Measurements from ENCODE around the gene BMP10.
A peak's percentile ranks its signal among the peaks of the same experiment; 100 is the strongest.

Gene BMP10, protein sequence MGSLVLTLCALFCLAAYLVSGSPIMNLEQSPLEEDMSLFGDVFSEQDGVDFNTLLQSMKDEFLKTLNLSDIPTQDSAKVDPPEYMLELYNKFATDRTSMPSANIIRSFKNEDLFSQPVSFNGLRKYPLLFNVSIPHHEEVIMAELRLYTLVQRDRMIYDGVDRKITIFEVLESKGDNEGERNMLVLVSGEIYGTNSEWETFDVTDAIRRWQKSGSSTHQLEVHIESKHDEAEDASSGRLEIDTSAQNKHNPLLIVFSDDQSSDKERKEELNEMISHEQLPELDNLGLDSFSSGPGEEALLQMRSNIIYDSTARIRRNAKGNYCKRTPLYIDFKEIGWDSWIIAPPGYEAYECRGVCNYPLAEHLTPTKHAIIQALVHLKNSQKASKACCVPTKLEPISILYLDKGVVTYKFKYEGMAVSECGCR

DNA sequence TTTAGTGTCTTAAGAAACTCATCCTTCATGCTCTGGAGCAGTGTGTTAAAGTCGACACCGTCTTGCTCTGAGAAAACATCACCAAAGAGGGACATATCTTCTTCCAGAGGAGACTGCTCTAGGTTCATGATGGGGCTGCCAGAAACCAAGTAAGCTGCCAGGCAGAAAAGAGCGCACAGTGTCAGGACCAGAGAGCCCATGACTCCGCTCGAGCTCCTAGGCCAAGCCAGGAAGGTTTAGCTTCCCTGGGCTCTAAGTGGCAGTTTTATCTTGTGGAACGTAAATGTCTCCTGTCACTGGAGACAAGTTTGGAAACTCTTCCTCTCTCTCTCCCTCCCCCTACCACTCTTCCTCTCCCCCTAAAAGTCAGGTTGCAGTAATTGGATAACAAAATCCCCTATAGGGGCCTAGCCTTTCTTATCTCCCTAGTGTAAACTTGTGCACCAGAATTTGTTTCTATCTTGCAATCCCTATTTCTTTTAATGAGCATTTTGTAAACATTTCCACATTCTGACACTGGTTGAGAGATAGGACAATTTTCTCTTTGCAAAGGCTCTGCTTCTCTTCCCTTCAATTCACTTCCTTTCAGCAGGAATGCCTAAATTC is at the start of gene BMP10:
Gene BMP10 (minus strand): TSS at position 239 of the 606 bp plus-strand sequence. CDS start 39 bp downstream, at position 200.
- DNase-seq (ENCODE audit: low read depth, low spot score), result no peak

DNA sequence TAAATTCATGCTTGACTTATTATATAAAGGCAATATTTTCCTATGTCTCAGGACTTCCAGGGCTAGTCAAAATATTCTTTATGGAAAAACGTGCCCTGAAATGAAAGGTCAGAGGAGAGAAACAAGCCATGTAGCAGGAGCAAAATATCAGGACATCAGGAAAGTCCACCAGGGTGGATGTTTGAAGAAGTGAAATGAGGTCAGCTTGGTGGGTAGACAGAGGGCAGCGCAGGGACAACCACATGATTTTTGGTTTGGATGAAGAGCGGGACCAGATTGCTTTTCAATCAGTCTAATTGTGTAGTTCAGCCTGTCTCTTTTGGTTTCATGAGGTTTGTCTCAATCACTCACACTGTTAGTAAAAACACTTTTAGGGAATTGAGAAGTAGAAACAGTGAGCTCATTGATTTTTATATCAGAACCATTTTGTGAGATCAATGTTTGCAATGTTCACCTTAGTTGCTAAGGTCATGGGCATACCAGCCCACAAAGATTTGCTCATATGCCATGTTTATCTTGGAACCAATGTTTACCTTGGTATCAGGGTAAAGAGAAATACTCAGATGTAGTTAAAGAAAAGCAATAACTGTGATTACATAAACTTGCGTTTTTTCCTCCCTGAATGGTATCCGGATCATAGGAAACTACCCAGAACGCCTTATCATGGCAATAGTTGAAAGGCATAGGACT is 49.4 kb upstream of the BMP10 start:
- no peak for DNase-seq (ENCODE audit: low read depth, low spot score)

DNA sequence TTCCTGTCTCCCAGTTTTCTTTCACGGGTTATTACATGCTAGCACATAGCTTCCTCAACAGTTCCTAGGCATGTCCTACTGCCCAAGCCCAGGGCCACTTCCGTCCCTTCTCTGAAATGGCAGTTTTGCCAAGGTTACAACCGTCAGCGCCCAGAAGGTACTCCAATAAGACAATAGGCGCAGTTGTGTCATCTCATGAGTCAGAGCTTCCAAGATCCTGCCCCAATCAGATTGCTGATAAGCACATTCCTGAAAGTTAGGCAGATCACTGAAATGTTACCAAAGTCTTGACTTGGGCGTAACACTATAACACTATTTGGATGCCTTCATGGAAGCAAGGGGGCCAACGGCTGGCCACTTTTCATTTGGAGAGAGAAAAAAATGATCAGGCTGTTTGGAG is 47.3 kb upstream of the BMP10 start:
- no peak for DNase-seq (ENCODE audit: low read depth, low spot score)

DNA sequence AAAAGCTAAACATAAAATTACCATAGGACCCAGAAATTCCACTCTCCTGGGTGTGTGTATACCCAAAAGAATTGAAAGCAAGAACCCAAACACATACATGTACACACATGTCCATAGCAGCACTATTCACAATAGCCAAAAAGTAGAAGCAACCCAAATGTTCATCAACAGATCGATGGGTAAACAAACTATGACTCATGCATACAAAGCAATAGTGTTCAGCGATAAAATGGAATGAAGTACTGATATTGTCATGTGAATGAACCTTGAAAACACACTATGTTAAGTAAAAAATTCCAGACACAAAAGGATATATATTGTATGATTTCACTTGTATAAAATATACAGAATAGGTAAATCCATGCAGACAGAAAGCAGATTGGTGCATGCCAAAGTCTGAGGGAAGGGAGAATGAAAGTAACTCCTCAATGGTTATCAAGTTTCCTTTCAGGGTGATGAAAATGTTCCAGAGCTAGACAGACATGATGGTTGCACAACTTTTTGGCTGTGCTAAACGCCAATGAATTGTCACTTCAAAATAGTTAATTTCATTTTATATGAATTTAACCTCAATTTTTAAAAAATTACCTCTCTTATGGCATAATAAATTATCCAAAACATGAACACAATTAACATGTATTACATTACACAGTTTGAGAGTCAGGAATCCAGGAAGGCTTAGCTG is 46.0 kb upstream of the BMP10 start:
- DNase-seq (ENCODE audit: low read depth, low spot score), result no peak

DNA sequence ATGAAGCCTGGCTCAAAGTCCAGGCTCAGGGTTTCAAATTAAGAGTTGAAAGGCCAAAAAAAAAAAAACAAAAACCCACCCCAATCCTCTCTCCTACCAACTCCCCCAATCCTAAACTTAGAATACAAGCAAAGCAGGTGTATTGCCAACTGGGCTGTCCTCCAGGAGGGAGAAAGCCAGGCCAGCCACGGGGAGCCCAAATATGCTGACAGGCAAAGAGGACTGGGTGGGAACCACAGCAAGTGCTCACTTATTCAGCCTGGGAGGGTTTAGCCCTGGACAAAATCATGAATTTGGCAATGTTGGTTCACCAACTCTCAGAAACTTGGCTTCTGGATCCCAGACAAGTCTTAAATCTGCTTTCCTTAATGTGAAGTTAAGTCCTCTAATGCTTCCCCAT is 45.0 kb upstream of the BMP10 start:
- DNase-seq (ENCODE audit: low read depth, low spot score), result no peak

DNA sequence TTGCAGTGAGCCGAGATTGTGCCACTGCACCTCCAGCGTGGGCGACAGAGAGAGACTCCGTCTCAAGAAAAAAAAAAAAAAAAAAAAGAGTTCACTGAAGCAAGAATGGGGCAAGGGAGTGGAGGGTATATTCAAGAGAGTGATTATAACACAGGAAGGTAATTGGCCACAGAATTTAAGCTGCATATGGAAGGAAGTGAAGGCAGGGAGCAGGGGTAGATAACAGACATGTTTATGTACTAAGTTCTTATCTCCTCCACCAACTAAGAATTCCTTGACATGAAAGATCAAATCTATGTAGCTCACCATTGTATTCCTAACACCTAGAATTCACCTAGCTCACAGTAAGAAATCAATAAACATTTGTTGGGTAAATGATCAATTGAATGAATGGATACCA is 44.2 kb upstream of the BMP10 start:
- no peak for DNase-seq (ENCODE audit: low read depth, low spot score)

DNA sequence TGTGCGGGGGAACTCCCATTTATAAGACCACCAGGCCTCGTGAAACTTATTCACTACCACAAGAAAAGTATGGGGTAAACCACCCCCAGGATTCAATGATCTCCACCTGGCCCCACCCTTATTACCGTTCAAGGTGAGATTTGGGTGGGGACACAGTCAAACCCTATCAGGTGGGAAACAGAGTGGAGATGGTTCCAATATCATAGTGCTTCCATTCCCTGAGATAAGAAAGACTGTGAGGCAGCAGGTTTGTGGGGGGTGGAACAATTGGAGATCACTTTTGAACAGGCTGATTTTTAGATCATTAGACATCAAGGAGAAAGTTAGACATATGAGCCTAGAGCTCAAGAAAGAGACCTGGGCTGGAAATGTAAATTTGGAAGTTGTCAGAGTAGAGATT is 42.2 kb upstream of the BMP10 start:
- DNase-seq (ENCODE audit: low read depth, low spot score), result no peak

DNA sequence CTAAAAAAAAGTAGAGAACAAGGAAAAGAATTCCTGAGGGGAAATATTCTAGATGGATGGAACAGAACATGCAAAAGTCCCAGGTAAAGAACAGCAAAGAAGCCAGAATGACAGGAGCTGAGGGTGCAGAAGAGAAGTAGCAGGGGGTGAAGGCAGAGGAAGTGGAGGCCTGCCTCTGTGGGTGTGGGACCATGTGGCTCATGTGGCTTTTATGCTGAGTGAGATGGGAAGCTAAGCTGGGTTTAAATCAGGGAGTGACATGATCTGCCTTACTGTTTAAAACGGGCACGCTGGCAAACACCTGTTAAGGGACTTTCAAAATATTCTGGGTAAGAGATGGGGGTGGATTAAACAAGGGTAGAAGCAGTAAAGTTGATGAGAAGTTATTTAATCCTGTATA is 41.5 kb upstream of the BMP10 start:
- DNase-seq (ENCODE audit: low read depth, low spot score), result no peak

DNA sequence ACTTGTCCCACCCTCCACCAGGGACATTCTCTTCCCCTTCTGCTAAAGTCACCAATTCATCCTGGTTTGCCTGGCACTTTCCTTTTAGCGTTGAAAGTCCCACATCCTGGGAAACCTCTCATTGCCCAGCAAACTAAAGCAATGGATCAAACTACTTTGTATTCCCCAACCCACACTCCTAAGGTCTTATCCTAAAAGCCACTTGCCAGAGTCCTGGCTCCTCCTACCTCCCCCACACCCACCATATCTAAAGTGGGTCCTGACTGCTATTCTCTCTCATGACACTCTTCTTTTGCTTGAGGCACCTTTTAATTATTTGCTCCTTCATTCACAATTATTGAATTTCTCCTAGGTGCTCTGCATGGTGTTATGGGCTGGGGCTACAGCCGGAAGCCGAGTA is 40.9 kb upstream of the BMP10 start:
- no peak for DNase-seq (ENCODE audit: low read depth, low spot score)

DNA sequence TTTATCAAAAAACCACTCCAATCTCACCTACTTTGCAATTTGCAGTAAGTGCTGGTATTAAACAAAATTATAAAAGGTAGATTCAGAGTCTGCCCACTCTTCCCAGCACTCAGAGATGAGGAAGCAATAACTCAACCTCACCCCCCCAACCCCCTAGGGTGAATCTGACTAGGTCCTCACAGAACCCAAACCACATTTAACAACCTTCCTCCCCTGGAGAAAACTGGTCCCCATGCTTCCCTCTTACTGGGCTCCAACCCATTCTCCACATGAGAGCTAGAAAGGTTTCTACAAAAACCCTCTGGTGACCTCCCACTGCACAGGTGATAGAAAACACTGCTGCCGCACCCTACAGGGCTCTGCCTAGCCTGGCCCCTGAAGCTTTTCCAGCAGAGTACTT is 40.5 kb upstream of the BMP10 start:
- DNase-seq (ENCODE audit: low read depth, low spot score), result no peak

DNA sequence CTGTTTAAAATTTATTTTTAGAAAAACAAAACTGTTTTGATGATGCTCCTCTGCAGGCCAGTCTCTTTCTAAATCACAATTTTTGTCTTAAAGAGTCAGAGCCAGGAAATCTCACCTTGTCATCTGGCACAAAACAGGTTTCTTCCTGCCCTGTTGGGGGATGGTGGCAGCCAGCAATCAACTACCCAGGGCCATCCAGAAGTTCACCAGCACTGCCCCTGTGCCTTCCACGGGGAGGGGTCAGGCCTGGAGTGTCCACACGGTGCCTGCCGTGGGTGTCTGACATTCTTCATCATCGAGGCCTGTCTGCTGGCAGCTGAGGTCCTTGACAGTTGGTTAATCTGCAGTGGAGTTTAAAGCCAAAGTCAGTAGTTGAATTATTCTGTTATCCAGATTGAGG is 40.0 kb upstream of the BMP10 start:
- no peak for DNase-seq (ENCODE audit: low read depth, low spot score)

DNA sequence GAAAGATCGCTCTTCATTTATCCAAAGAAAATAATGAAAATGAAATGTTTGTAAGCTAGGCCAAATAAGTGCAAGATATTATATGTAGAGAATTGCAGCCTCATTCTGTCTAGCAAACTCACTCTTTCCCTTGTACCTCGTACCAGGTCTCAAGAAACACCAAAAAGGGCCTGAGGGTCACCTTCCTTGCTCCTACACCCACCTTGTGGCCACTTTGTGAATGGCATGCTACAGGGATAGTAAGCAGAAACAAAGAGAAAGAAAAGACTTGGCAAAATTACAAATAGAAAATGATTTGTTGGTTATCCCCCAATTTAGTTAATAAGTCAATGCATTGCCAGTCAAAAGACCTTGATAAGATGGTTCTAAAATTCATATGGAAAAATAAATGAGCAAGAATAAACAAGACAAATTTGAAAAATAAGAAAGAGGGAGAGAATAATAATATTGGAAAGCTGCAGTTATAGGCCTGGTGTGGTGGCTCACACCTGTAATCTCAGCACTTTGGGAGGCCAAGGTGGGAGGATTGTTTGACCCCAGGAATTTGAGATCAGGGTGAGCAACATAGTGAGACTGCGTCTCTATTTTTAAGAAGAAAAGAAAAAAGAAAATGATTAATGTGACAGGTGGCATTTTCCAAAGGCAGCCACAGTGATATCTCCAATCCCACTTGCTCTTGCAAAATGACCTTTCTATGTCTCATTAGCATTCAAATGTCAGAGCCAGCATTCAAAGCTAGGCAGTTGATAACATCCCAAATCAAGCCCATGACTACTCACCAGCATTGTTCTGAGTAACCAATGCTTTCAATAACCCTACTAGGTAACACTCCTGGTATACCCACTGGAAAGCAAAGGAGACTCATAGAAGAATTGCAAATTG is 38.8 kb upstream of the BMP10 start:
- DNase-seq (ENCODE audit: low read depth, low spot score), result peak; percentile 51

DNA sequence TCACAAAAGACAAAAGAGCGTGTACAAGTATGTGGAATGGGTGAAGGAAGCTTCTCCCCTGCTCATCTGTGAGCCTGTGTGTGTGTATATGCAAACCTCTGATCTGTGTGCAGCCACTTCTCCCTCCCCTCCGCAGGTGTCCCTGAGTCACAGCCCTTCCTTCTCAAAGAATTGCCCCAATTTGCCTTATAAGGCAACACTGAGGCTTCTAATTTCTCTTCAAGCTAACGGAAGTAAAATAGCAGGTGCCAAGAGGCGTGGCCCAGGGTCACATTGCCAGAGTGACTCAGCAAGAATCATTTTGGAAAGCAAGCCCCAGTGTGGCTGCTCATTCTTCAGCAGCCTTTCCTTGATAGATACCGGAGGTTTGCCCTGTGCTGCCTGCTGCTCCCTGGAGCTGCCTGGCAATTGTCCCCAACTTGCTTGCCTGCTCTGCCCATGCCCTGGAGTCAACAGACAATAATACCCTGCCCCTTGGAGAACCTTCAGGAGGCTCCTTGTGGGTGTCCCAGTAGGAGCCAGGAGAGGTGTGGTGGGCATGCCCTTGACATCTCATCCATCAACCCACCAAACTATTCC is 37.3 kb upstream of the BMP10 start:
- peak; percentile 54 for DNase-seq (ENCODE audit: low read depth, low spot score)

DNA sequence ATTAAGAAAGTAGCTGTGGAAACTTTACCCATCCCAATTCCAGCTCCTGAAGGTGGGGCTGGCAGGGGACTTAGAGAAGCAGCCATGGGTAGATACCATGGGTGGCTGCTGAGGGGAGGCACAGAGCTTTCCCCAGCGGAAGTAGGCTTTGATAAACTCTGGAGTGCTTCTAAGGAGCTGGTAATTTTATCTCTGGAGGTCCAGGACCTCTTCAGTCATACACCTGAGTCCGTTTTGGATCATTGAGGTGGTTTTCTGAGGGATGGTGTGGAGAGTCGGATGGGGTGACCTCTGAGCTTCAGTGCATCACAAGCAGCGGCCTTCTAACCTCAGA is 36.7 kb upstream of the BMP10 start:
- DNase-seq (ENCODE audit: low read depth, low spot score), result no peak

DNA sequence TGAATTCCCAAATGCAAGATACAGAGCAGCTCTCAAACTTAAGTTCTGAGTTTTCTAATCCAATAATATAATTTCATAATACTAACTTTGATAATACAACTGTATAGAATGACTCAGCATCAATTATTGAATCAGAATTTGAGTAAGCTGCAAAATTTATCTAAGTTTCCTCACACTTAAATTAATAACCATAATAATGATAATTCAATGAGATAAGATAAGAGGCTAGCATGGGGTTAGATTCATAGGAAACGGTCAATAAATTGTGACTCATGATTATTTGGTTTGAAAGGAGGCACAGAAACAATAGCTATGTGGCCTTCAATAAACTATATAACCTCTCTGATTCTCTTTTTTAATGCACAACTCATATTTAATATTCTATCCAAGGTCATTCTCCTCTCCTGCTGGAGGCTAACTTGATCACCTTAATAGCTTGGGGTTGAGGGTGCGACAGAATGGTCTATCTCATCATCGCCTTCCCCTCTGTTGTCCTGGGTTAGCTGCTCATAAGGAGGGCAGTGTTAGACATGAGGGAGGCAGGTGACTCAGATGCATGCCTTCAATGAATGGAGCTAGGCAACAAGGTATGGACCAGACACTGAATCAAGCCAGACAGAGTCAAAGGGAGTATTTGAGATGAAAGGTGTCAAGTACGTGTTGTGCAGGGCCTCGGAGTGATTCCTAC is 36.2 kb upstream of the BMP10 start:
- DNase-seq (ENCODE audit: low read depth, low spot score), result no peak

DNA sequence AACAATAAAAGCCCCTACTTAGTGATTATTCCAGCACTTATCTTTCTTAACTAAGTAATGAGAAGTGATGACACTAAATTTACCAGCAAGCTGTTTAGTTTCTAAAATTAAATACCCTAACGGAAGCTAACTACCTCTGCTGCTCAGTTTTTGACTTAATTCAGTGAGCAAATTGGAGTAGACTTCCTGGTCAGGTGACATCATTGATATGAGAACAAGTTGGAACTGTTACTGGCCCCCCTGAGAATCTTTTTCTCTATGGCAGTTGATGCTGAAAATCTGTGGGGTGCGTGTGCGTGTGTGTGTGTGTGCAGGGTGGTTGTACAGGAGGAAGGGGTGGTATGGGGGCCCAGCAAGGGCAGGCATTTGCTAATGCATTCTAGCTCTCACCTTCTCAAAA is 35.5 kb upstream of the BMP10 start:
- no peak for DNase-seq (ENCODE audit: low read depth, low spot score)

DNA sequence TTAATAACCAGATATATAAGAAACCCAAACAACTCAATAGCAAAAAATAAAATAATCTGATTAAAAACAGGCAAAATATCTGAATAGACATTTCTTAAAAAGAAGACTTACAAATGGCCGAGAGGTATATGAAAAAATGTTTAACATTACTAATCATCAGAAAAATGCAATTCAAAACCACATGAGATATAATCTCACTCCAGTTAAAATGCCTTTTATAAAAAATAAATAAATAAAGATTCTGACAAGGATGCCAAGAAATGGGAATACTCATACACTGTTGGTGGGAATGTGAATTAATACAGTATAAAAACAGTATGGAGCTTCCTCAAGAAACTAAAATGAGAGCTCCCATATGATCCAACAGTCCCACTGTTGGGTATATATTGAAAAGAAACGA is 33.9 kb upstream of the BMP10 start:
- no peak for DNase-seq (ENCODE audit: low read depth, low spot score)

DNA sequence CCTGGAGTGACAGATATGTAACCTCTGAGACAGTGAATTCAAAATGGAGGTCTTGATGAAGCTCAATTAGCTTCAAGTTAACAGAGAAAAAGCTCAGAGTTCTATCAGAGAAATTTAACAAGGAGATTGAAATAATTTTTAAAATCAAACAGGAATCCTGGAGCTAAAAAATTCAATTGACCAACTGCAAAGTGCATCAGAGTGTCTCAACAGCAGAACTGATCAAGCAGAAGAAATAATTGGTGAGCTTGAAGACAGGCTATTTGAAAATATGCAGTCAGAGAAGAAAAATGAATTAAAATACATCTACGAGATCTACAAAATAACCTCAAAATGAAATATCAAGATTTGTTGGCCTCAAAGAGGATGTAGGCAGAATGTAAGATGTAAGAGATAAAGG is 30.4 kb upstream of the BMP10 start:
- no peak for DNase-seq (ENCODE audit: low read depth, low spot score)

DNA sequence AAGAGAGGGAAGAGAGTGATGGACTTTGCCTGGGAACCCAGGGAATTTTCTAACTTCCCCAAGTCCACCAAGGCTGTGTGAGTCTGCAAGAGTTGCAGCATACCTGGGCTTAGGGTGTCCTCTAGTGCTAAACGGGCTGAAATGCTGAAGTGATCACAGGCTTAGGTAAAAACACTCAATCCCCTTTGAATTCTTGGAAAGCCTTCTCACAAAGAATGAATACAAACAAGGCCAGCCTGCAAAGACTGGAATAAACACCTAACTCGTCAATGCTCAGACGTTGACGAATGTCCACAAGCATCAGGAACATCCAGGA is 30.0 kb upstream of the BMP10 start:
- no peak for DNase-seq (ENCODE audit: low read depth, low spot score)

DNA sequence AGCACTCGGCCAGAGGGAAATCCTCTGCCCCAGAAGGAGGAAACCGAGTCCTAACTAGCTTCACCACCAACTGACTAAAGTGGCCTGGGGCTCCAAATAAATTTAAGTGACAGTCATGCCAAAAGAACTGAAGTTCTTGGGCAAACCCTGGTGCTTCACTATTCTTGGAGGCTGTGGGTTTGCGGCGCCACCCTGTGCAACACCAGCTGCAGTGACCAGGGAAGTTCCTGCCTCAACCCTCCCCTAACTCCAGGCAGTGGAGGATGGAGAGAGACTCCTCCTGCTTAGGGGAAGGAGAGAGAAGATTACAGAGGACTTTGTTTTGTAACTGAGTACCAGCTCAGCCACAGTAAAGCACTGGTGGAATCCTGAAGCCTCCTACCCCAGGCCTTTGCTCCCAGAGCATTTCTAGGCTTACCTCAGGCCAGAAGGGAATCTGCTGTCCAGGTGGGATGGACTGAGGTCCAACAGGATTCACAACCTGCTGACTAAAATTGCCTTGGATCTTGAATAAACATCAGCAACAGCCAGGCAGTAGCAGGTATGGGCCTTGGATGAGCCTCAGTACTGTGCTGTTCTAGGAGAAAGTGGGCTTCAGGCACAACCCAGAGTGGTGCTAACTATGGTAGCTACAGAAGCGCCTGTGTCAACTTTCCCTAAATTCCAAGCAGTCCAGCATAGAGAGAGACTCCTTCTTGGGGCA is 29.4 kb upstream of the BMP10 start:
- DNase-seq (ENCODE audit: low read depth, low spot score), result no peak

Measured in activated naive CD8-positive, alpha-beta T cell treated with anti-CD3 and anti-CD28 coated beads, Interleukin-2, amount 50 U/mL, for 16 hours (primary cell).